SJSA1 (cell line): ENCODE data around the gene FGF18. TPM values are rescaled to one million over a fixed set of nuclear protein-coding genes. Genes with fewer than 3 reads are reported as not detected.

Experiments
- DNase-seq, 2 experiments: peaks; one replicate each; pipeline ENCODE4 v3.0.0-alpha.2; 2015 to 2020; ENCODE audit warnings: low spot score in 2 of 2, low read depth in 1 of 2
- H3K27ac ChIP-seq: fragments of 250-450 bp; sonication (Bioruptor Pico); 2 replicates; pipeline ENCODE4 v1.5.1; 2020; ENCODE audit warnings: mild to moderate bottlenecking, moderate library complexity
- H3K27me3 ChIP-seq: fragments of 250-450 bp; sonication (Bioruptor Pico); replicated peaks from 2 replicates; pipeline ENCODE4 v1.5.1; 2020; ENCODE audit warnings: mild to moderate bottlenecking, moderate library complexity
- H3K36me3 ChIP-seq: fragments of 250-450 bp; sonication (Bioruptor Pico); 2 replicates; pipeline ENCODE4 v1.5.1; 2020; ENCODE audit warnings: mild to moderate bottlenecking
- H3K4me1 ChIP-seq: fragments of 250-450 bp; sonication (Bioruptor Pico); replicated peaks from 2 replicates; pipeline ENCODE4 v1.6.1; 2021; ENCODE audit warnings: mild to moderate bottlenecking
- H3K4me3 ChIP-seq: fragments of 250-450 bp; sonication (Bioruptor Pico); 2 replicates; pipeline ENCODE4 v1.5.1; 2020; ENCODE audit warnings: mild to moderate bottlenecking
- H3K9me3 ChIP-seq: fragments of 250-450 bp; sonication (Bioruptor Pico); replicated peaks from 2 replicates; pipeline ENCODE4 v1.5.1; 2020; ENCODE audit warnings: mild to moderate bottlenecking
- total RNA-seq: library from RNA; depleted of rRNA; stranded (reverse); fragments of >200 nt; shearing (Covaris generic); gene quantifications from 2 replicates; pipeline ENCODE4 v1.2.3, GENCODE V29; 2014

The FGF18 gene
- total RNA-seq, 1 experiment from 2014 or later, result 0.21 TPM

- H3K4me1 ChIP-seq, result peaks cover 11% of the 10 kb centered on the region
- no peaks in the 10 kb centered on the region for H3K36me3 ChIP-seq
- H3K27me3 ChIP-seq, result no peaks in the 10 kb centered on the region
- no peak overlapping the region for H3K27ac ChIP-seq
- H3K9me3 ChIP-seq, result no peaks in the 10 kb centered on the region
- DNase-seq, result no peak
- no peak overlapping the region for H3K4me3 ChIP-seq
Observed at GRCh38 chr5:171447226-171447625, 27.8 kb downstream of the FGF18 start.

GRCh38 chr5:171449426-171449825 lies 30.0 kb downstream of the FGF18 start:
- H3K4me1 ChIP-seq, result peaks cover 11% of the 10 kb centered on the region
- H3K4me3 ChIP-seq, result no peak overlapping the region
- H3K9me3 ChIP-seq, result no peaks in the 10 kb centered on the region
- H3K36me3 ChIP-seq, result no peaks in the 10 kb centered on the region
- H3K27me3 ChIP-seq, result no peaks in the 10 kb centered on the region
- DNase-seq, result no peak
- no peak overlapping the region for H3K27ac ChIP-seq

- peak overlapping the region; percentile 91 for H3K27ac ChIP-seq
- H3K4me3 ChIP-seq, result peak overlapping the region; percentile 46
- H3K27me3 ChIP-seq, result no peaks in the 10 kb centered on the region
- H3K36me3 ChIP-seq, result no peaks in the 10 kb centered on the region
- peaks cover 11% of the 10 kb centered on the region for H3K4me1 ChIP-seq
- DNase-seq, result peak; percentile 61 to 87
- H3K9me3 ChIP-seq, result no peaks in the 10 kb centered on the region
Observed at GRCh38 chr5:171450423-171451331, 31.2 kb downstream of the FGF18 start.

- Histone ChIP-seq H3K4me1 (peaks cover 11% of the 10 kb centered on the region), H3K27me3 (no peaks in the 10 kb centered on the region), H3K27ac (peak overlapping the region; percentile 91), H3K4me3 (peak overlapping the region; percentile 46), H3K9me3 (no peaks in the 10 kb centered on the region), H3K36me3 (no peaks in the 10 kb centered on the region)
- DNase-seq, result no peak
Observed at GRCh38 chr5:171451421-171451820, 32.0 kb downstream of the FGF18 start.

GRCh38 chr5:171453056-171453725 lies 33.7 kb downstream of the FGF18 start:
- H3K9me3 ChIP-seq, result no peaks in the 10 kb centered on the region
- H3K27me3 ChIP-seq, result no peaks in the 10 kb centered on the region; the same call in 1 of the 2 replicates
- peaks cover 11% of the 10 kb centered on the region for H3K4me1 ChIP-seq
- no peak overlapping the region for H3K27ac ChIP-seq
- H3K36me3 ChIP-seq, result no peaks in the 10 kb centered on the region
- DNase-seq, result no peak
- H3K4me3 ChIP-seq, result no peak overlapping the region

- DNase-seq, result no peak
- Histone ChIP-seq H3K27me3 (no peaks in the 10 kb centered on the region; the same call in 1 of the 2 replicates), H3K27ac (no peak overlapping the region), H3K4me3 (no peak overlapping the region), H3K9me3 (no peaks in the 10 kb centered on the region), H3K36me3 (no peaks in the 10 kb centered on the region), H3K4me1 (peaks cover 11% of the 10 kb centered on the region)
Observed at GRCh38 chr5:171453988-171454387, 34.5 kb downstream of the FGF18 start.

- Histone ChIP-seq H3K27ac (no peak overlapping the region), H3K9me3 (no peaks in the 10 kb centered on the region), H3K27me3 (no peaks in the 10 kb centered on the region; the same call in 1 of the 2 replicates), H3K4me3 (no peak overlapping the region), H3K4me1 (peaks cover 11% of the 10 kb centered on the region), H3K36me3 (no peaks in the 10 kb centered on the region)
- no peak for DNase-seq
Observed at GRCh38 chr5:171454549-171454948, 35.1 kb downstream of the FGF18 start.

GRCh38 chr5:171455522-171455921 lies 36.1 kb downstream of the FGF18 start:
- H3K27me3 ChIP-seq, result no peaks in the 10 kb centered on the region; the same call in 1 of the 2 replicates
- H3K4me3 ChIP-seq, result no peak overlapping the region
- no peak for DNase-seq
- H3K36me3 ChIP-seq, result no peaks in the 10 kb centered on the region
- no peaks in the 10 kb centered on the region for H3K9me3 ChIP-seq
- peaks cover 5% of the 10 kb centered on the region for H3K4me1 ChIP-seq
- no peak overlapping the region for H3K27ac ChIP-seq

- no peaks in the 10 kb centered on the region for H3K36me3 ChIP-seq
- DNase-seq, result no peak
- H3K27me3 ChIP-seq, result no peaks in the 10 kb centered on the region; the same call in 1 of the 2 replicates
- H3K9me3 ChIP-seq, result no peaks in the 10 kb centered on the region
- H3K27ac ChIP-seq, result no peak overlapping the region
- no peak overlapping the region for H3K4me3 ChIP-seq
- no peaks in the 10 kb centered on the region for H3K4me1 ChIP-seq
Observed at GRCh38 chr5:171457208-171457981, 37.9 kb downstream of the FGF18 start.

- no peaks in the 10 kb centered on the region for H3K36me3 ChIP-seq
- DNase-seq, result no peak
- H3K9me3 ChIP-seq, result no peaks in the 10 kb centered on the region
- H3K4me1 ChIP-seq, result no peaks in the 10 kb centered on the region
- no peak overlapping the region for H3K27ac ChIP-seq
- H3K27me3 ChIP-seq, result no peaks in the 10 kb centered on the region; the same call in 1 of the 2 replicates
- no peak overlapping the region for H3K4me3 ChIP-seq
Observed at GRCh38 chr5:171459839-171460238, 40.4 kb downstream of the FGF18 start.

GRCh38 chr5:171462136-171462927 lies 42.9 kb downstream of the FGF18 start:
- no peak overlapping the region for H3K4me3 ChIP-seq
- DNase-seq, result no peak
- no peaks in the 10 kb centered on the region for H3K36me3 ChIP-seq
- H3K9me3 ChIP-seq, result no peaks in the 10 kb centered on the region
- H3K27ac ChIP-seq, result no peak overlapping the region
- H3K27me3 ChIP-seq, result no peaks in the 10 kb centered on the region; the same call in 1 of the 2 replicates
- H3K4me1 ChIP-seq, result no peaks in the 10 kb centered on the region

- Histone ChIP-seq H3K27me3 (no peaks in the 10 kb centered on the region; the same call in 1 of the 2 replicates), H3K36me3 (no peaks in the 10 kb centered on the region), H3K4me1 (no peaks in the 10 kb centered on the region), H3K9me3 (no peaks in the 10 kb centered on the region), H3K27ac (no peak overlapping the region), H3K4me3 (no peak overlapping the region)
- no peak for DNase-seq
Observed at GRCh38 chr5:171462928-171463861, 43.7 kb downstream of the FGF18 start.
